Stimulated activated naive CD8-positive, alpha-beta T cell treated with anti-CD3 and anti-CD28 coated beads, Interleukin-15, amount 100 ng/mL, for 72 hours (primary cell): Measurements from ENCODE around the gene GYS2.

Source experiments
- ATAC-seq: fragments of 150-1000 bp; cut with Tn5 transposase; 2 replicates; pipeline ENCODE4 v1.10.0; 2021; ENCODE audit warnings: mild to moderate bottlenecking, moderate library complexity
- DNase-seq, 2 donors: peaks; one replicate each; pipeline ENCODE4 v3.0.0; 2021 to 2022
- H3K27ac Mint-ChIP-seq, 2 donors: one replicate each; pipeline ENCODE4 v1.8.0; 2022; ENCODE audit warnings: mild to moderate bottlenecking in 2 of 2, mixed read lengths in 2 of 2, moderate library complexity in 2 of 2
- H3K27me3 Mint-ChIP-seq: one replicate; pipeline ENCODE4 v1.8.0; 2022; ENCODE audit warnings: mixed read lengths
- H3K4me1 Mint-ChIP-seq: one replicate; pipeline ENCODE4 v1.8.0; 2022; ENCODE audit warnings: mild to moderate bottlenecking, mixed read lengths
- H3K4me3 Mint-ChIP-seq, 2 donors: one replicate each; pipeline ENCODE4 v1.8.0; 2022; ENCODE audit warnings: mild to moderate bottlenecking in 2 of 2, mixed read lengths in 2 of 2, moderate library complexity in 1 of 2
- H3K9me3 Mint-ChIP-seq, 2 donors: one replicate each; pipeline ENCODE4 v1.8.0; 2022; ENCODE audit warnings: mixed read lengths in 2 of 2

Gene GYS2

DNA sequence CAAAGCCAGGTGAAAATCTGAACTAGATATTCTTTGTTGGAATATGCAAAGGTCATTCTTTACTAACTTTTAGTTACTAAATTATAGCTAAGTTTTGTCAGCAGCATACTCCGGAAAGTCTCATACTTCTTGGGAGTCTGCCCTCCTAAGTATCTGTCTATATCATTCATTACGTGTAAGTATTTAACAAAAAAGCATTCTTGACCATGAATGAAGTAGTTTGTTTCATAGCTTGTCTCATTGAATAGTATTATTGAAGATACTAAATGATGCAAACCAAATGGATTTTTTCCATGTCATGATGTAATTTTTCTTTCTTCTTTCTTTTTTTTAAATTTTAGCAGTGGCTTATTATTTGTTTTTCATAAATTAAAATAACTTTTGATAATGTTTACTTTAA is 88.4 kb downstream of the GYS2 start:
- H3K4me1 Mint-ChIP-seq: no peaks in the 10 kb centered on the region
- H3K27me3 Mint-ChIP-seq: no peaks in the 10 kb centered on the region
- DNase-seq: no peak
- no peak for ATAC-seq
- H3K27ac Mint-ChIP-seq: no peak overlapping the region
- H3K4me3 Mint-ChIP-seq: no peak overlapping the region
- no peaks in the 10 kb centered on the region for H3K9me3 Mint-ChIP-seq

- Mint-ChIP-seq H3K4me3 (peak overlapping the region; percentile 65 to 68), H3K27ac (peak overlapping the region; percentile 92 to 95), H3K27me3 (no peaks in the 10 kb centered on the region), H3K4me1 (peaks cover 31% of the 10 kb centered on the region), H3K9me3 (no peaks in the 10 kb centered on the region)
- DNase-seq (peak in 1 of 2 donors; percentile 15), ATAC-seq (peak; percentile 96)
Measured at GRCh38 chr12:21509768-21510167, 94.9 kb downstream of the GYS2 start.

DNA sequence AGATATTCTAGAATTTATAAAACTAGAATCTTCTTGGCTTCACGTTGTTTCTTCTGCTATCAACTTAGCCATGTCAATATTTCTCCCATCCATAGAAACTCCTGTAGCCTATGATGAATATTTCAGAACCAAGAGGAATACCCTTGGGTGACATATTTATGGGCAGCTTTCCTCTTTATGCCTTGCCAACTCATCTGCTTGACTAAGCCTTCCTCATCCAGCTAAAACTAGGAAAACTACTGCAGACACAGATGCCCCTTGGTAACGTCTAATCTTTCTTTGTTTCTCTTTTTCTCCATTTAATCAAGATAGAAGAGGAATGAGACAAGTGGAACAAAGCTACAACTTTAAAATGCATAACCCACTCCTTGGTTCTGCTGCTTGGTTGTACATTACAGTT is 96.8 kb downstream of the GYS2 start:
- no peak overlapping the region for H3K27ac Mint-ChIP-seq
- H3K4me3 Mint-ChIP-seq: no peak overlapping the region
- ATAC-seq: no peak
- H3K4me1 Mint-ChIP-seq: peaks cover 47% of the 10 kb centered on the region
- no peak for DNase-seq
- no peaks in the 10 kb centered on the region for H3K27me3 Mint-ChIP-seq
- H3K9me3 Mint-ChIP-seq: no peaks in the 10 kb centered on the region

GRCh38 chr12:21505888-21506287 is 98.8 kb downstream of the GYS2 start:
- Mint-ChIP-seq H3K4me3 (no peak overlapping the region), H3K27me3 (no peaks in the 10 kb centered on the region), H3K27ac (no peak overlapping the region), H3K9me3 (no peaks in the 10 kb centered on the region), H3K4me1 (peaks cover 51% of the 10 kb centered on the region)
- ATAC-seq: no peak
- DNase-seq: no peak

DNA sequence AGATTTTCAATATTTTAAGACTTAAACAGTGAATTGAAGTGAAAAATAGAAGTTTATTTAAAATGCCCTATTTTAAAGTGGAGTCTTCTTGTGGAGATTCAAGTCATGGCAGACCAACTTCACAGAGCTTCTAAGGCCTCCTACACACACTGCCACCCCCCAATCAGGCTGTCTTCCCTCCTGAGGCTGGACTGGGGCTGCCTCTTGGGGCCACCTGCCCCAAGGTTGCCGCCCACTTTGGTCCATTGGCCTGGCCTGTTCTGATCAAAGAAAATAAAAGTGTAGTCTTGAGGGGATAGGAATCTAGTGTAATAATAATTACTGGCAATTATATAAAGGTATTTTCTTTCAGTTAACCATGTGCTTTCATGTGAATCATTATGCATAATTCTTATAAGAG is 101.8 kb downstream of the GYS2 start:
- Mint-ChIP-seq H3K9me3 (no peaks in the 10 kb centered on the region), H3K27ac (peak overlapping the region in 1 of 2 donors; percentile 86), H3K4me1 (peaks cover 28% of the 10 kb centered on the region), H3K27me3 (no peaks in the 10 kb centered on the region), H3K4me3 (no peak overlapping the region)
- ATAC-seq: no peak
- DNase-seq: no peak

- ATAC-seq: no peak
- DNase-seq: no peak
- H3K27ac Mint-ChIP-seq: no peak overlapping the region
- peaks cover 26% of the 10 kb centered on the region for H3K4me1 Mint-ChIP-seq
- no peaks in the 10 kb centered on the region for H3K27me3 Mint-ChIP-seq
- H3K9me3 Mint-ChIP-seq: no peaks in the 10 kb centered on the region
- H3K4me3 Mint-ChIP-seq: no peak overlapping the region
Measured at GRCh38 chr12:21502164-21502496, 102.5 kb downstream of the GYS2 start.

DNA sequence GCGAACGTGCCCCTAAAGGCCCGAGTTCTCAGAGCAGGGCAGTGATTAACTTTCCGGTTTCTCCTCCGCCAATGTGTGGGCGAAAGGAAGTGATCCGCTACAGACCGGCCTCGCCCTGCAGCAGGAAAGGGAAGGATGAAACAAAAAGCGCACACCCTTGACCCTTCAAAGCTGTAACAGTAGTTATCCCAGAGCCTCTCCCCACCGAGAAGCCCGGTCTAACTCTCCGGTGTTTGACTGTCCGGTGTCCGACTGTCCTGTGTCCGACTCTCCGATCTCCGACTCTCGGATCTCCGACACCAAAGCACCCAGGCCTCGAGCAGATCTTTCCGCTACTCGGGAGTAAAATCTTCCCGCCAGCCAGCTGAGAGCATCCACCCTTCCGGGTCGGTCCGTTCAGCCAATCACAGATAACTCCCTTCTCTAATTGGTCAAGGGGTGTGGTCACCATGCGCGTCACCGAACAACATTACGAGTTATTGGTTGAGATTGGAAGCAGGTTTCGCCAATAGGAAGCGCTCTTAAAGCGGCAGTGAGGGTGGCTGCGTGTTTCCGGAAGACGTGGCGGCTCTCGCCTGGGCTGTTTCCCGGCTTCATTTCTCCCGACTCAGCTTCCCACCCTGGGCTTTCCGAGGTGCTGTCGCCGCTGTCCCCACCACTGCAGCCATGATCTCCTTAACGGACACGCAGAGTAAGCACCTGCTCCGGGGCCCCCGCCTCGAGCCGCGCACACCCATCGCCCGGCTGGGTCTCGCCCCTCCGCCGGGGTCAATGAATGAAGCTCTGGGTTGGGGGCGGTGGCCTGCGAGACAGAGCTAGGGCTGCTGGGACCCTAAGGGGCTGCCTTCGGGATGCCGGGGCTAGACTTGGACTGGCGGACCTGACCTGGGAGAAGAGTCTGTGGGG is 103.1 kb downstream of the GYS2 start, which contains the start of the genes GOLT1B and RECQL:
GOLT1B (plus strand) TSS at position 532 of the 906 bp plus-strand sequence; CDS start at position 667, 135 bp downstream.
RECQL (minus strand) TSS at position 378 of the 906 bp plus-strand sequence. CDS start 2,065 bp downstream, outside the sequence.
- Mint-ChIP-seq H3K4me3 (no peak within 1 kb of the TSS), H3K27ac (peak within 1 kb of the TSS in 1 of 2 donors; percentile 86), H3K9me3 (no peaks in the 10 kb centered on the region), H3K27me3 (no peaks in the 10 kb centered on the region), H3K4me1 (peaks cover 26% of the 10 kb centered on the region)
- ATAC-seq (peak; percentile 98), DNase-seq (peak; percentile 86 to 91)

DNA sequence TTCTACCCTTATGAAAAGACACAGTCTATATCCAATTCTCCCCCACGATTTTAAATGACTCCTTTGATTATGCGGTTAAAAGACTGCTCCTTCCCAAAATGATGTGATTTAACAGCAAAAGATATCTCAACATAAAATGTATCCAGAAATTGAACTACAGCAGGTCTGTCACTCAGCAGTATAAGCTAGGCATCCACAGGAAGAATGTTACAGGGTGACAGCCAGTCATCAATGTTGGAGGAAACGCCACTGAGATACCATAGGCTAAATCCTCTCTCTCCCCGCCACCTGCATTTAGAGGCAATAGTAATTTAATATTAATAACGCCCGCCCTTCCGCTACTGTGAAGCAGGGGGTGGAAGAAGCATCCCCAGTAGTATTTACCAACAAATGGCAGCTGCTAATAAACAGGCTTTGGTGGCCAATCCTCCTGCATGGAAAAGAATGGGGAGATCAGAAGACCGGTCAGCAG is 103.8 kb downstream of the GYS2 start:
- H3K27ac Mint-ChIP-seq: no peak overlapping the region
- H3K9me3 Mint-ChIP-seq: no peaks in the 10 kb centered on the region
- H3K4me3 Mint-ChIP-seq: no peak overlapping the region
- ATAC-seq (no peak), DNase-seq (no peak)
- no peaks in the 10 kb centered on the region for H3K27me3 Mint-ChIP-seq
- H3K4me1 Mint-ChIP-seq: peaks cover 26% of the 10 kb centered on the region

DNA sequence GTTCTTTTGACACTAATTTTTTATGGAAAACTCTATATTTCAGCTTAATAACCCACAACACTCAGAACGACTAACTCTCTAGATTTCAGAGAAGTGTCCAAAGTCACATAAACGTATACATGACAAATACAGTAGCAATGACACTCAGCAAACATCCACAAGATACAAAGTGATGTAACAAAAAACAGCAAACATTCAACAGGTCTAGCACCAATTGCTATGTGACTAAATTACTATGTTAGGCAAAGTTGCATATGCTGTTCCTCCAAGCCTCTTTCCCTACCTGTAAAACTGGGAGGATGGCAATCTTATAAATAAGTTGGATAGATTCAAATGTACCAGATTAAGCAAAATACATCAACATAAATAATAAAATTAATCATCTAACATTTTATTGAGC is 104.9 kb downstream of the GYS2 start:
- no peak for ATAC-seq
- H3K27me3 Mint-ChIP-seq: no peaks in the 10 kb centered on the region
- no peak overlapping the region for H3K27ac Mint-ChIP-seq
- H3K9me3 Mint-ChIP-seq: no peaks in the 10 kb centered on the region
- H3K4me3 Mint-ChIP-seq: peak overlapping the region in 1 of 2 donors; percentile 54
- peaks cover 20% of the 10 kb centered on the region for H3K4me1 Mint-ChIP-seq
- DNase-seq: no peak
